Endothelial cell of umbilical vein (primary cell): ENCODE data around the gene L2HGDH.

Source experiments
- EZH2 ChIP-seq: IDR thresholded peaks from 2 replicates; pipeline ENCODE4 v1.6.1; 2012; ENCODE audit warnings: borderline replicate concordance, low read depth, mild to moderate bottlenecking, moderate library complexity, low read length, inconsistent platforms; ENCODE audit not compliant: severe bottlenecking
- GATA2 ChIP-seq: IDR thresholded peaks from 2 replicates; pipeline ENCODE4 v1.7.0; 2011; ENCODE audit warnings: low read depth, mild to moderate bottlenecking, moderate library complexity, mixed read lengths, low read length; ENCODE audit not compliant: insufficient read length, insufficient read depth
- POLR2A ChIP-seq: IDR thresholded peaks from 2 replicates; pipeline ENCODE4 v1.6.1; 2012; ENCODE audit warnings: low read depth, mild to moderate bottlenecking, control low read depth, low read length
- TF ChIP-seq, protein P1 (sequence below), 2 donors: IDR thresholded peaks; 1 replicate in 1 of 2; 2 replicates in 1 of 2; pipeline ENCODE4 v1.5.1; 2011; ENCODE audit warnings: low read length in 2 of 2, mild to moderate bottlenecking in 2 of 2, moderate library complexity in 2 of 2, control low read depth in 1 of 2, inconsistent platforms in 1 of 2, low read depth in 1 of 2; ENCODE audit not compliant: insufficient read depth in 1 of 2; ENCODE audit errors: extremely low read depth in 1 of 2

DNA sequence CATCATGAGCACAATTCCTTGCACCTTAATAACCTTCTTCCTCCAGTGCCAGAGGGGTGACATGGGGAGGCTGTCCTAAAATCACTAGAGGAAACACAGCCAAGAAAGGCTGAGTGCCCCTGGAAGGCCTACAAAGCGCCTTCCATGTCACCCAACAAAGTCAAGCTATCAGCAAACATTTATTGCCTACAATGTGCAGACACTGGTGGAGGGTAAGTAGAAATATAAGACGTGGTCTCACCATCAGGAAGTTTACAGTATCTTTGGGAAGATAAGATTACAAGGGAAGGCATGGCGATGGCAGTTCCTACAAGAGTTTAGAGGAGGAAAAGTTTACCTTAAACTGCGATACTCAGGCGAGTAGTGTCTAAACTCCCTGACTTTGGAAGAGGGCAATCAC lies 28.0 kb upstream of the L2HGDH start:
- TF ChIP-seq, protein P1, sequence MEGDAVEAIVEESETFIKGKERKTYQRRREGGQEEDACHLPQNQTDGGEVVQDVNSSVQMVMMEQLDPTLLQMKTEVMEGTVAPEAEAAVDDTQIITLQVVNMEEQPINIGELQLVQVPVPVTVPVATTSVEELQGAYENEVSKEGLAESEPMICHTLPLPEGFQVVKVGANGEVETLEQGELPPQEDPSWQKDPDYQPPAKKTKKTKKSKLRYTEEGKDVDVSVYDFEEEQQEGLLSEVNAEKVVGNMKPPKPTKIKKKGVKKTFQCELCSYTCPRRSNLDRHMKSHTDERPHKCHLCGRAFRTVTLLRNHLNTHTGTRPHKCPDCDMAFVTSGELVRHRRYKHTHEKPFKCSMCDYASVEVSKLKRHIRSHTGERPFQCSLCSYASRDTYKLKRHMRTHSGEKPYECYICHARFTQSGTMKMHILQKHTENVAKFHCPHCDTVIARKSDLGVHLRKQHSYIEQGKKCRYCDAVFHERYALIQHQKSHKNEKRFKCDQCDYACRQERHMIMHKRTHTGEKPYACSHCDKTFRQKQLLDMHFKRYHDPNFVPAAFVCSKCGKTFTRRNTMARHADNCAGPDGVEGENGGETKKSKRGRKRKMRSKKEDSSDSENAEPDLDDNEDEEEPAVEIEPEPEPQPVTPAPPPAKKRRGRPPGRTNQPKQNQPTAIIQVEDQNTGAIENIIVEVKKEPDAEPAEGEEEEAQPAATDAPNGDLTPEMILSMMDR (IDR thresholded peaks at IDR 0.05; ENCODE audit: extremely low read depth in 1 of 2, insufficient read depth in 1 of 2, low read depth in 1 of 2, low read length in 2 of 2) = no peak
- no peak for TF ChIP-seq POLR2A
- TF ChIP-seq GATA2 = no peak
- no peak for TF ChIP-seq EZH2
